ENCODE measurements around the gene CD4. TPM values are rescaled to one million over a fixed set of nuclear protein-coding genes. Genes with fewer than 3 reads are reported as not detected.

Gene CD4
- total RNA-seq, 4 donors from 2014 or later = 3.5 to 8.1 (median 3.9) TPM

DNA sequence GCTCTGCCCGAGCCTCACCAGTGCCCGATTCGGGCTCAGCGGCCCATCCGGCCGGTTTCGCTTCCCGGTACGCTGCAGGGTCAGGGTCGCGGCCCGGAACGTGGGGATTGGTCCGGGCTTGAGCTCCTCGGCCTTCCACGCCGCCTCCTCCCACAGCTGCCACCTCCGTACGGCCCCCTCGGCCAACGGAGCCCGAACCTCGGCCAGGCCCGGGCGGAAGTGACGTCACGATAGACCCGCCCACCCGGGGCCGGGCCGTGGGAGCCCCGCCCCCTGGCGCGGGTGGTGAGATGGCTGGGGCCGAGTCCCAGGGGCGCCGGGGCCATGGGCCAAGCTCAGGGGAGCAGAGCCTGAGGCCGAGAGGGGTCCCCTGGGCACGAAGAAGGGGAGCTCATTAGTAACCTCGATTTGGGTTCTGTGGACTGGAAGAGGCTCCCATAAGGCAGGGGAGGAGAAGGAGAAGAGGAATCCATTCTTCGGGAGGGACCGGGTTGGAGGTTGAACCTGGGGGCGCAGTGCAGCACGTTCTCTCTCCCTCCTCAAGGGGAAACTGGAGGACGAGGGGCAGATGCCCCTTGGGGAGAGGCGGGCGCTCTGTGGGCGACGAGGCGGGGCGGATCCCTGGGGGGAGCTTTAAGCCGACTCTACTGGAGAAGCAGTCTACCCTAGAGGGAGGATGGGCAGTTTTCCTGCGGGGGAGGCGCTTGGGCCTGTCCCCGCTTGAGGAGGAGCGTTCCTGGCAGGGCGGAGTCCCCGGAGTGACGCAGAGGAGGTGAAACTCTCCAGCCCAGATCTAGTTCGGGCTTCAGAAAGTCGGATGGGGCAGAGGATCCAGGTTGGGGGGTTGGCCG, 36.2 kb upstream of the CD4 start, which contains the start of gene MLF2:
MLF2 (minus strand) TSS at position 221 of the 851 bp plus-strand sequence. CDS start 807 bp downstream, outside the sequence.
- peak; percentile 98 to 99 for DNase-seq
- peaks cover 29 to 31% of the 10 kb centered on the region in 2 donors for H3K36me3 ChIP-seq
- TF ChIP-seq, protein P1, sequence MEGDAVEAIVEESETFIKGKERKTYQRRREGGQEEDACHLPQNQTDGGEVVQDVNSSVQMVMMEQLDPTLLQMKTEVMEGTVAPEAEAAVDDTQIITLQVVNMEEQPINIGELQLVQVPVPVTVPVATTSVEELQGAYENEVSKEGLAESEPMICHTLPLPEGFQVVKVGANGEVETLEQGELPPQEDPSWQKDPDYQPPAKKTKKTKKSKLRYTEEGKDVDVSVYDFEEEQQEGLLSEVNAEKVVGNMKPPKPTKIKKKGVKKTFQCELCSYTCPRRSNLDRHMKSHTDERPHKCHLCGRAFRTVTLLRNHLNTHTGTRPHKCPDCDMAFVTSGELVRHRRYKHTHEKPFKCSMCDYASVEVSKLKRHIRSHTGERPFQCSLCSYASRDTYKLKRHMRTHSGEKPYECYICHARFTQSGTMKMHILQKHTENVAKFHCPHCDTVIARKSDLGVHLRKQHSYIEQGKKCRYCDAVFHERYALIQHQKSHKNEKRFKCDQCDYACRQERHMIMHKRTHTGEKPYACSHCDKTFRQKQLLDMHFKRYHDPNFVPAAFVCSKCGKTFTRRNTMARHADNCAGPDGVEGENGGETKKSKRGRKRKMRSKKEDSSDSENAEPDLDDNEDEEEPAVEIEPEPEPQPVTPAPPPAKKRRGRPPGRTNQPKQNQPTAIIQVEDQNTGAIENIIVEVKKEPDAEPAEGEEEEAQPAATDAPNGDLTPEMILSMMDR (IDR thresholded peaks at IDR 0.05) = no peak
- TF ChIP-seq POLR2A (IDR thresholded peaks at IDR 0.05) = peak; percentile 91 to 99
- peak within 1 kb of the TSS; percentile 63 to 96 (median 86) for H3K4me3 ChIP-seq (replicated peaks in 1 of 3)
- H3K27me3 ChIP-seq = no peaks in the 10 kb centered on the region
- 0 to 1% methylated on average over 29 to 31 of the region's 62 CpGs for WGBS, 2 donors
- no peaks in the 10 kb centered on the region for H3K9me3 ChIP-seq
- H3K4me1 ChIP-seq = peaks cover 4 to 16% of the 10 kb centered on the region in 2 donors
- intact Hi-C loops (cut with DNase I) = no loop called here
- peak within 1 kb of the TSS; percentile 98 to 99 (median 99) for H3K27ac ChIP-seq

DNA sequence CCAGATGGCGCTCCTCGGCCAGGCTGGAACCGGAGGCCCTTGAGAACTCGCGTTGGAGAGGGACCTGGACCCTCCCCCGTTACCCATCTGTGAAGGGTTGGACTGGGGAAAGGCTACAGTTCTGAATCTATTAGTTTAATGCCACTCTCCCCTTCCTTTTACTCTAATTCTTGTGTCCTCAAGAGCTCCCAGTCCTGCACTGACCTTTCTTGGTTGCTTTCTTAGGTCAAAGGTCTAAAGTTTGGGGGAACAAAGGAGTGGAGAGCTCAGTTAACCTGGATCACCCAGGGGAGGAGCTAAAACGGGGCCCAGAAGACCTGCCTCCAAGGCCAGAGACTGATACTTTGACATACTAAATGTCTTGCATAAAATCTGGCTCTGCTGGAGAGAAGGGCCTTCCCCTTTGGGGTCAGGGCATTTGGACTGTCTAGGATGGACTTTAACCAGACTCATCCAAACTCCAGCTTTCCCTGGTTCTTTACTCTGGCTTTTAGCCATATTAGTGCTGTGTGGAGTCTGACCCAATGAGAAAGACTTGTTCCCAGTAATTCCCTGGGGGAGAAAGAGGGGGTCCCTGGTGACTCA, 35.5 kb upstream of the CD4 start:
- intact Hi-C loops (cut with DNase I) = loop anchor here (2.0 kb wide), 1 partner anchor 25 kb away; no protein-coding TSS in a partner anchor
- Histone ChIP-seq H3K4me3 (replicated peaks in 1 of 3) (no peak overlapping the region), H3K4me1 (peaks cover 4 to 16% of the 10 kb centered on the region in 2 donors), H3K27me3 (no peaks in the 10 kb centered on the region), H3K27ac (peak overlapping the region; percentile 61 to 99 (median 98)), H3K36me3 (peaks cover 22 to 24% of the 10 kb centered on the region in 2 donors), H3K9me3 (no peaks in the 10 kb centered on the region)
- 0% methylated on average over 6 to 7 of the region's 7 CpGs for WGBS, 2 donors
- no peak for TF ChIP-seq POLR2A (IDR thresholded peaks at IDR 0.05)
- TF ChIP-seq, protein P1 (IDR thresholded peaks at IDR 0.05) = peak; percentile 83 to 99 (median 96)
- DNase-seq = no peak

DNA sequence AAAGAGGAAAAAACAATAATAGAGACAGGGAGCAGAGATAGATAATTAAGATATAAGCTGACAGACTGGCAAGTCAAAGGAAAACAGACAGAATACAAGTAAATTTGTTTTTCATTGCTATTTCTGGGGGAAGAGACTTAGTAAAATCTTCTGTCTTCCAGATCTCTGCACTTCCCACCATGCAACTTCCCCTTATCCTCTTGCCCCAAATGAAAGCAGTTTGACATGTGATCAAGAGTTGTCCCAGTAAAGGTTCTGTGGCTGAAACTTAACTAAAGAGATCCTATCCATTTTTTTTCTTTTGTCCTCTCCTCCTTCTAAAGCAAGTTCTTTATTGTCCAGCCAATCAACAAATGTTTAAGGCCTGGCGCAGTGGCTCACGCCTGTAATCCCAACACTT, 34.9 kb upstream of the CD4 start:
- WGBS, 2 donors = 87 to 92% methylated on average over 2 of the region's 2 CpGs
- Histone ChIP-seq H3K4me1 (peaks cover 4 to 16% of the 10 kb centered on the region in 2 donors), H3K9me3 (no peaks in the 10 kb centered on the region), H3K27me3 (no peaks in the 10 kb centered on the region), H3K4me3 (replicated peaks in 1 of 3) (no peak overlapping the region), H3K27ac (peak overlapping the region; percentile 61 to 99 (median 98)), H3K36me3 (peaks cover 16 to 18% of the 10 kb centered on the region in 2 donors)
- intact Hi-C loops (cut with DNase I) = loop anchor here (2.0 kb wide), 1 partner anchor 24 kb away; no protein-coding TSS in a partner anchor
- no peak for TF ChIP-seq POLR2A (IDR thresholded peaks at IDR 0.05)
- no peak for DNase-seq

DNA sequence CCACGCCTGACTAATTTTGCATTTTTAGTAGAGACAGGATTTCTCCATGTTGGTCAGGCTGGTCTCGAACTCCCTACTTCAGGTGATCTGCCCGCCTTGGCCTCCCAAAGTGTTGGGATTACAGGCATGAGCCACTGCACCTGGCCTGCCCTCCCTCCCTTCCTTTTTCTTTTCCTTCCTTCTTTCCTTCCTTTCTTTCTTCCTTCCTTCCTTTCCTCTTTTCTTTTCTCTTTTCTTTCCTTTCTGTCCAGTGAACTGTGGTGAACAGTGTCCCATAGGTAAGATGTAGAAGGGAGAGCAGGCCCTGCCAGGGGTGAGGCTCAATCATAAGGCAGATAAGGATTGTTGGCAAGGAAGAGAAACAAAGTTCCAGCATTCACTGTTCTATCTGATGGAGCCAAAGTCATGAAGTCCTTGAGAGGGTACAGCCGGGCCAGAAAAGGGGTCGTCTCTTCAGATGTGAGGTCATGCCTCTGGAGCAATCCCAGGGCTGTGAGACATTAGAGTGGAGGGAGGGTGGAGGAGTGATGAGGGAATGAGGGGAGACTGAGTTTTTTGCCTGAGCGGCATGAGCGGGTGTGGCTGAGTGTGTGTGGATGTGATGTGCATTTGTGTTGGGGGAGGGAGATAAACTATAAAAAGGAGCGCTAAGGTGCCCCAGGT, 32.2 kb upstream of the CD4 start:
- Histone ChIP-seq H3K36me3 (no peaks in the 10 kb centered on the region), H3K27me3 (no peaks in the 10 kb centered on the region), H3K27ac (no peak overlapping the region), H3K4me1 (peaks cover 2 to 10% of the 10 kb centered on the region in 2 donors), H3K9me3 (no peaks in the 10 kb centered on the region), H3K4me3 (replicated peaks in 1 of 3) (no peak overlapping the region)
- WGBS, 2 donors = 76 to 80% methylated on average over 8 of the region's 8 CpGs
- no peak for TF ChIP-seq POLR2A (IDR thresholded peaks at IDR 0.05)
- TF ChIP-seq, protein P1 (IDR thresholded peaks at IDR 0.05) = no peak
- intact Hi-C loops (cut with DNase I) = no loop called here
- no peak for DNase-seq

DNA sequence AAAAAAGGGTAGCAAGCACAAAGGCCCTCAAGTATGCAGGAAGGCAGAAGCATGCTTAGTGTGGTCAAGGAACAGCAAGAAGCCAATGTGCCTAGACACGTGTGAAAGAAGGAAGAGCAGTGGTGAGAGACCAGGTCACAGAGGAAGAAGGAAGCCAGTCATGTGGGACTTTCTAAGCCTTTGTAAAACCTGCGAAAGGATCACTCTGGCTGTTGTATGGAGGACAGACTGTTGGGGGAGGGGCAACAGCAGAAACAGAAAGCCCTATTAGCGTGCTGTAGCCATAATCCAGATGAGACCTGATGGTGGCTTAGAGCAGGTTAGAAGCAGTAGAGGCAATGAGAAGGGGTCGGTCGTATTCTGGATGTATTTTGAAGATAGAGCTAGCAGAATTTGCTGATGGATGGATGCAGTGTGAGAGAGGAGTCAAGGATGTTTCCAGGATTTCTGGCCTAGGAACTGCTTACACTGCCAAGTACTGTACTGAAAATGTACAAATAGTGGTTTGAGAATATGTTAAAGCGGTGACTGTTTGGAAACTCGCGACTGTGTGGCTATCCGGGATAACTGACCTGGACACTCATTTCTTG, 30.7 kb upstream of the CD4 start:
- H3K27ac ChIP-seq = no peak overlapping the region
- no peak overlapping the region for H3K4me3 ChIP-seq (replicated peaks in 1 of 3)
- H3K4me1 ChIP-seq = peaks cover 0 to 10% of the 10 kb centered on the region in 2 donors
- 83 to 86% methylated on average over 9 of the region's 9 CpGs for WGBS, 2 donors
- DNase-seq = no peak
- TF ChIP-seq, protein P1 (IDR thresholded peaks at IDR 0.05) = no peak
- no peak for TF ChIP-seq POLR2A (IDR thresholded peaks at IDR 0.05)
- H3K27me3 ChIP-seq = no peaks in the 10 kb centered on the region
- intact Hi-C loops (cut with DNase I) = no loop called here
- no peaks in the 10 kb centered on the region for H3K9me3 ChIP-seq
- no peaks in the 10 kb centered on the region for H3K36me3 ChIP-seq
